Muscle of back (tissue), 13 donors: Measurements from ENCODE around the gene C10orf67. TPM values are rescaled to one million over a fixed set of nuclear protein-coding genes. Genes with fewer than 3 reads are reported as not detected.
"Not testable (repeated sequence)": the region's sequence is repeated elsewhere in the genome, so short reads cannot be mapped to it uniquely, and the experiment has no call there.

Experiments
- DNase-seq, 3 donors: peaks; one replicate each; pipeline versions ENCODE4 v3.0.0 to v3.0.0-alpha.2; 2013
- long read RNA-seq, 9 donors: transcript quantifications; one replicate each; lab custom pipeline, GENCODE V29; 2026
- polyA plus RNA-seq, 10 donors: library from polyadenylated mRNA; unstranded; fragments of 120-200 nt; gene quantifications; one replicate each; pipeline ENCODE4 v1.2.1, GENCODE V29; 2013; ENCODE audit not compliant: insufficient read length in 10 of 10

C10orf67 gene
- under 1 TPM; 0.17 to 0.26 (median 0.19) TPM for polyA plus RNA-seq
- long read RNA-seq, donor 1 = 0 reads
- long read RNA-seq, donor 2 = 0 reads
- long read RNA-seq, donor 3 = 0 reads
- long read RNA-seq, donor 4 = 0 reads
- long read RNA-seq, donor 5 = 0 reads
- long read RNA-seq, donor 6 = 0 reads
- long read RNA-seq, donor 7 = 0 reads
- long read RNA-seq, donor 8 = 0 reads
- long read RNA-seq, donor 9 = 0 reads

DNA sequence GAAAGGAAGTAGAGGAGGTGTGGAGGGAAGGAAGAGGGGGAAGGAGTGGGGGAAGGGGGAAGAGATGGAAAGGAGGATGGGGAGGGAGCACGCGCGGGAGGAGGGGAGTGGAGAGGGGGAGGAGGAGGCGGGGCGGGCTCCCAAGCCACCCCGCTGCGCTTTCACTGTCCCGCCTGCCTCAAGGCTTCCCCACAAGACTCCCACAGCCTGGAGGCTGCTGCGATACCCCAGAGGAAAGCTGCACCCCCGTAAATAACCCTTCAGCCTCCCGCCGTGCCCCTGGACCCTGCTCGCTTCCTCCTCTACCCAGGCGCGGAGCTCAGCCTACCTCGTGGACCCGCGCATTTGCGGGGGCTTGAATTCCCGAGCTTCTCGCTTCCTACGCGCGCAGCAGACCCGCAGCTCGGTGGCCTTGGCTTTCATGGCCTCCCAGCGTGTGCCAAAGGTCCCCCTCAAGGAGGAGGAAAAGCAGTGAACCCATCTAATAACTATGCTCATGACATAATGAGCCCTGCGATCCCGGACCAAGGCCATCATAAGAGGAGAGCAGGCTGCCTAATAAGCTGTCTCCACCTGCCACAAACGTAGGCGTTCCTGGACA is at the start of gene C10orf67:
Gene C10orf67, minus strand, starts transcription at position 557 of the 601 bp plus-strand sequence. Its CDS starts 23 bp downstream, at position 534.
- DNase-seq = peak in 2 of 3 donors; percentile 27 to 56

DNA sequence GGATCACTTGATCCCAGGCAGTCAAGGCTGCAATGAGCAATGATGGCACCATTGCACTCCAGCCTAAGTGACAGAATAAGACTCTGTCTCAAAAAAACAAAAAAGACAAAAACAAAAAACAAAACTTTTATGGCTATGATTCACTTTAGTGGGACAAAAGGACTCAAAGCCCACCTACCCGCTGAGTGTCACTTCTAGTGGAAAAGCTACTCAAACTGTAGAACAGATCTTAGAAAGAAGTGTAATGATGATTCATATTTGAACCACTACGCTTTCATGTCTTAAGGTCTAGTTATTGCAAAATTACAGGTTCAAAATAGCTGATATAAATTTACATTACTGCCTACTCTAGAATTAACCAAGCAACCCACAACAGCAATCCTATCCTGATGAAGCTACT is 47.2 kb upstream of the C10orf67 start:
- DNase-seq = no peak

DNA sequence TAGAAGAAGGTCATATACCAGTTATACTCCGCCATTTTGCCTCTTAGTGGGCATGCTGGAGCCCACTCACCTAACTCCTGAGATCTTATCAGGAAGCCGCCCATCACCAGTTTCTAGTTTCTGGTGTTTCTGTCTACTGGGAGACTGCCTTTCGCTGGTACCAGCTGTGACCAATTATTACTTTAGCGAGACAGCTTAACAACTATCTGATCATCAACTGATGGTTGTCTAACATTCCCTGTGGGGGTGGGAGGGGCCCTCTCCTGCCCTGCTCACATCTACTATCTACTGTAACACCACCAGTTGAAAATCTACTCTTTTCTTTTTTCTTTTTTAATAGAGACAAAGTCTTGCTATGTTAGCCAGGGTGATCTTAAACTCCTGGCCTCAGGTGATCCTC is 46.2 kb upstream of the C10orf67 start:
- no peak for DNase-seq

DNA sequence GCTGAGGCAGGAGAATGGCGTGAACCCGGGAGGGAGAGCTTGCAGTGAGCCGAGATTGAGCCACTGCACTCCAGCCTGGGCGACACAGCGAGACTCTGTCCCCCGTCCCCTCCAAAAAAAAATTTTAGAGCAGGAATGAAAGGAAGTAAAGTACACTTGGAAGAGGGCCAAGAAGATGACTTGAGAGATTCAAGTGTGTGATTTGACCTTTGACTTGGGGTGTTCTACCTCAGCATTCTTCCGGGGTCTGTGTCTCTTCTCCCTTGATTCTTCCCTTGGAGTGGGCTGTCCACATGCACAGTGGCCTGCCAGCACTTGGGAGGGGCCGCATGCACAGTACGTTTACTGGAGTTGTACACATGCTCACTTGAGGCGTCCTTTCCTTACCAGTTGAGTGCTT is 45.8 kb upstream of the C10orf67 start:
- not testable (repeated sequence) for DNase-seq

DNA sequence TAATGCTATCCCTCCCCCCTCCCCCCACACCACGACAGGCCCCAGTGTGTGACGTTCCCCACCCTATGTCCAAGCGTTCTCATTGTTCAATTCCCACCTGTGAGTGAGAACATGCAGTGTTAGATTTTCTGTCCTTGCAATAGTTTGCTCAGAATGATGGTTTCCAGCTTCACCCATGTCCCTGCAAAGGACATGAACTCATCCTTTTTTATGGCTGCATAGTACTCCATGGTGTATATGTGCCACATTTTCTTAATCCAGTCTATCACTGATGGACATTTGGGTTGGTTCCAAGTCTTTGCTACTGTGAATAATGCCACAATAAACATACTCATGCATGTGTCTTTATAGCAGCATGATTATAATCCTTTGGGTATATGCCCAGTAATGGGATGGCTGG is 42.9 kb upstream of the C10orf67 start:
- not testable (repeated sequence) for DNase-seq

DNA sequence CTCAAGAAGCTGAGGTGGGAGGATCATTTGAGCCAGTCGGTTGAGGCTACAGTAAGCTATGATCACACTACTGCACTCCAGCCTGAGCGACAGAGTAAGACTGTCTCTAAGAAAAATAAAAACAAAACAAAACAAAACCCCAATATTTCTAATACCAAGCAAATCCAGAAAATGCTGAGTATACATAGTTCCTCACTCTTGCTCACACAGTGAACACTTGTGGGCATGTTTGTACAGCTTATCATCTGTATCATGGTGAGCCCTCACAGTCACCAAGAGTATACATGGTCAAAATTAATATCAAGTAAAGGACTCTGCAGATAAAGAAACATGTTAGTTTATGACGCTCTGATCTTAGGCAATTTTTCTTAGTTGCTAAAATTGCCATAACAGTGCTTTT is 41.5 kb upstream of the C10orf67 start:
- DNase-seq = no peak

DNA sequence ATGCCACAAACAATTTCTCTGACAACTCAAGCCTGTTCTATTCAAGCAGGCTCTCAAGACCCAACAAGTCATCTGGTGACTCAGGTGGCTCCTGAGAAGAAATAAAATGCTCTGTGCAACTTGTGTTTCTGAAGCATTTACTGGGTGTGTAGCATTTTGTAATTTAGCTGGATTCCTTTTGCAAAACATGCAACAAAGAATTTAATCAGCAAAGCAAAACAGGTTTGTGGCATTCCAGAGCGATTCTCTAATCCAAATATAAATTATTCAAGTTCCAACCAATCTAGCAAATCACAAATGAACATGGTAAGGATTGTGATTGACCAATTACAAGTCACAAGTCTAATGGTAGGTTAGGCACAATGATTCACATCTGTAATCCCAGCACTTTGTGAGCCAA is 39.8 kb upstream of the C10orf67 start:
- no peak for DNase-seq

DNA sequence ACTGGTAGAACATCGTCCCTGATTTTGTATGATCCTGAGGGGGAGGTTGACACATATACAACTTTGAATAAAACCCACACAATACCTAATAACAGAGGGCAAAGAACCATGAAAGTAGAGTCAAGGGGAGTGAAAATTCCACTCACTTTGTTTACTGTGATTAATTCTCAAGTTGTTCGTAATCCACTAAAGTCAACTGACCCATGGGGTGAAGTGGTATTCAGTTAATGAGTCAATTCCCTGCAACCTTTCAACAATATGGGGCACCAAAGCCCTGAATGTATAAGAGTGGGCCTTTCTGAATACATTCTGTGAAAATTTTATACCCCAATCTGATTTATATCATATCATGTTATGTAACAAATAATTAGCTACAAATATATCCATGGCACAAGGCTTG is 39.0 kb upstream of the C10orf67 start:
- DNase-seq = no peak

DNA sequence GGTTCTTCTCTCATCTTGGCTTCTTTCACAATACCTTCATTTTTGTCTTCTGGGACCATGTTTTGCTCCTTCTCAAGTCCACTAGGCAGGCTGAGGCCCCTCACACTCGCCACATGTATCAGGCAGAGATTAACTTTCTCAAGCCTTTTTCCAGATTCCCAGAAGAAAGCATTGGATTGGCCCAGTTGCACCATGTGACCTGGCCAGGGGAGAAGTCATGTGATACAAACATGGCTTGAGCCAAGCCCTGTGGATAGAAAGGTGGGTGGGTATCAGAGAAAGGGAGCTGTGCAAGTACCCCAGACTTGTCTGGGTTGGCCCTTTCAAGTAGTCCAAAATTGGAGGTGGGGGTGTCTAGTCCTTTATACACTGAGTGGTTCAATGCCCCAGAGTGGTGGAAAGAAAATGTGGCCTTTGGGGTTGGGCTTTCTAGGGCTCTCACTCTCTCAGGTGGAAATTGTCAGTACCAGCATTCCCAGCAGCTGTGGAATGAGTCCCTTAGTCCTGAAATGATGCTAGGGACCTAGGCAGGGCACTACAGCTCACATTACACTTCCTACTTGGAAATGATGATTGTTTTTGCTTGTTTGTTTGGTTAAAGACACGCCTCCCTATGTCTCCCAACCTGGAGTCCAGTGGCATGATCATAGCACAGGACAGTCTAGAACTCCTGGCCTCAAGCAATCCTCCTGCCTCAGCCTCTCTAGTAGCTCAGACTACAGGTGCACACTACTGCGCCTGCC is 36.9 kb upstream of the C10orf67 start:
- DNase-seq = no peak

DNA sequence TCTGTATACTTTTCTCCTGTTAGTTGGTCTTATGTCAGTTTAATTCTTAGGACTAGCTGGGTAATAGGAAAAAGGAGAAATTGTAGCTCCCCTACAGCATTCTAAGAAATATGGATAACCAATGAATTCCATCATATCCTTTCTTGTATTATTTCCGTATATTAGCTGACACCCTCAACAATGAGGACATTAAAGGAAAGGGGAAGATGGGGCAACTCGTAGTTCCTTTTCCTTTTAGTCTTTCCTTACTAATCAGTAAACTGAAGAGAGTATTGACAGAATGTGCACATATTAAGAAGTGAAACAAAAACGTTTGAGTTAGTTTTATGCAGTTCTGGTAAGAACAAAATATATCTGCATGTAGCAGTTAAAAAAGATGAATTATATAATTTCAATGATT is 35.1 kb upstream of the C10orf67 start:
- no peak for DNase-seq

DNA sequence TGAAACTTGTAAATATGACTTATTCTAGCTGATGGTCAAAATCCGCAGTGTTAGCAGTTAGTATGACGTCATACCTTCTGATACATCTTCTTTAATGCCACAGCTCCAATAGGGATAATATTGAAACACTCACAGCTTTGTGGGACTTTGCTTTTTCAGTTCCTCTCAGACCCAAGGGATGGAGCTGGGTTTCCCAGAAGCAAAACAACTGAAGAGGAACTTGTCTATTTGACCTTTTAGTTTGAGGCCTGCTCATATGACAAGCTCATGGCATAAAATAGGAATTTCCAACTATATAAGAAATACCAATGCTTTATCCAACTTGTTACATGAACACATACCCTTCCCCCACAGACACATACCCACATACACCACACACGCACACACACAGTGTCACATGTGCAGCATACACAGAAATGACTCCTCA is 31.6 kb upstream of the C10orf67 start:
- DNase-seq = peak in 1 of 3 donors; percentile 17

DNA sequence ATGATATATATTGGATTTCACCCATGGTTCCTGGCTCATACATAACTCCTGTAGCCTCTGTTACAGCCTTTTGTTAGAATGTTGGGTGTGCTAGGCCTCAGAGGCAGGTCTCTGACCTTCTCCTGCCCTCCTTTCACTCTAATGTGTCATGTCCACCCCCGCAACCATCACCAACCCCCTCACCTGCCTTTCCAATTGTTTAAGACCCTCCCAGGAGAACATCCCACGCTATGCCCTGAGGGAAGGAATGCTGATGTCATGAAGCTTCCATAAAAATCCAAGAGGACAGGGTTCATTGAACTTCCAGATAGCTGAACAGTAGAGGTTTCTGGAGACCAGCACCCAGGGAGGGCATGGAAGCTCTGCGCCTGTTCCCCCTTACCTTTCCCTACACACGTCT is 30.8 kb upstream of the C10orf67 start:
- no peak for DNase-seq

DNA sequence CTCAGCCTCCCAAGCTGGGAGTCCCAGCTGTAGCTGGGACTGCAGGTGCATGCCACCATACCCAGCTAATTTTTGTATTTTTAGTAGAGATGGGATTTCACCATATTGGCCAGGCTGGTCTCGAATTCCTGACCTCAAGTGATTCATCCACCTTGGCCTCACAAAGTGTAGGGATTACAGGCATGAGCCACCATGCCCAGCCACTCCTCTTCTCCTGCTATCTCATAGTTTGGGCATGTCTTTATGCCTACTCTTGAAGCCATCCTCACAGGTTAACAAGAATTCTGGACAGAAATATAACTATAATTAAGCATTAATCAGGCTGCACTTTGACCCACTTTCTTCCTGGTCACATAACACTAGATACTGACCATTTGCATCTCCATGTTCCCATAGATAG is 28.6 kb upstream of the C10orf67 start:
- no peak for DNase-seq

DNA sequence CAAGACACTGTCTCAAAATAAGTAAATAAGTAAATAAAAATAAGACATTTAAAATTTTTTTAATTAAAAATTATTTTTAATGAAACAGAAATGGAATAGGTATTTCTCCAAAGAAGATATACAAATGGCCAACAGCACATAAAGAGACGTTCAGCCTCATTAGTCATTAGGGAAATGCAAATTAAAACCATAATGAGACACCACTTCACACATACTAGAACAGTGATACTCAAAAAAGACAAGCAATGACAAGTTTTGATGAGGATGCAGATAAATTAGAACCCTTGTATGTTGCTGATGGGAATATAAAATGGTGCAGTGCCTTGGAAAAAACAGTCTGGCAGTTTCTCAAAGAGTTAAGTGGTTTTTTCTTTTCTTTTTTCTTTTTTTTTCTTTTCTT is 26.5 kb upstream of the C10orf67 start:
- DNase-seq = no peak

DNA sequence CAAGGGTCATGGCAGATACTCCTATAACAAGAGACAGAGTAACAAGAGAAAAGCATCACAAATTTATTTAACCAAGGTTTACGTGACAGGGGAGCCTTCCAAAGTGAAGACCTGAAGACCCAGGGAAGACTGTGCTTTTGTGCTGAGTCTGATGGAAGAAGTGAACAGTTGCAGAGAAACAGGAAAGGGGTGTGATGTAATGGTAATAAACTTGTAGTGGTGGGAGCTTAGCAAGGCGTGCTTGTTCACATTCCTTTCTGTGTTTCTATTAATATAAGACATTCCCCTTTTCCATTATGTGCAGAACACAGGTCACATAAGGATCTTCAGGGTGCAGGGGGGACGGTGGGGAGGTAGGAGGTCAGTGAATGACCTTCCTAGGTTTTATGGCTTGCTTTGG is 25.5 kb upstream of the C10orf67 start:
- no peak for DNase-seq

DNA sequence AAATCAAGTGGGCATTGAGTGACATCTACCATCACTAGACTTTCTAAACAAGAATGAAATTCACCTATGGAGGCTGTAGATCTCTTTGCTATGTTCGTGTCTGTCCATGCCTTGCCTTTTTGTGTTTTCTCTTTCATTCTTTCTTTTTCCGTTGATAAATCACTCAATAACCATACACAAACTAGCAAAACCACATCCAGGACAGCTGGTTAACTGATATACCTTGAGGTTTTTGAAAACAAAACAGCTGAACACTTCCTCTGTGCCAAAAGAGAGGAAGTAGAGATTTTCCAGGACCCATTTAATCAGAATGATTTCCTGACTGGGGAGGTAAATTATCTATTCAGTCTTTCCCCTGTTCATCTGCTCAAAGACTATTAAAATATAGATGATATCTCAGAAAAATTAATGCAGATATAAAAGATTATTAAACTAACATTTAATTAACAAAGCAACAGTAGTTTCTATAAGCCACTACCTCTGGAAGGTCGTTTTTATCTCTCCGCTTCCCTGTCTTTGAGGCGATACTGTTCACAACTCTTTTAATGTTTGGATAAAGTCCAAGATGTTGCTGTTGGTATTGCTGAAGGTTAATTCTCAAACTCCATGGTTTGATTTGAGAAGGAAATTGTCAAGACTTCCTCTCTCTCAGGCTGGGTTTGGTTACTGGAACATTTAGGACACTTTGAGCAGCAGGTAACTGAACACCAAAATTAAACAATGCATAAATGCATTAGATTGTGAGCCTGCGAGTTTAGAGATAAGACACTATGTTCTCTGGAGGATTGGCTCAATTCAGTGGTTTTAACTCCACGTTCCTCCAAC is 24.4 kb upstream of the C10orf67 start:
- DNase-seq = no peak

DNA sequence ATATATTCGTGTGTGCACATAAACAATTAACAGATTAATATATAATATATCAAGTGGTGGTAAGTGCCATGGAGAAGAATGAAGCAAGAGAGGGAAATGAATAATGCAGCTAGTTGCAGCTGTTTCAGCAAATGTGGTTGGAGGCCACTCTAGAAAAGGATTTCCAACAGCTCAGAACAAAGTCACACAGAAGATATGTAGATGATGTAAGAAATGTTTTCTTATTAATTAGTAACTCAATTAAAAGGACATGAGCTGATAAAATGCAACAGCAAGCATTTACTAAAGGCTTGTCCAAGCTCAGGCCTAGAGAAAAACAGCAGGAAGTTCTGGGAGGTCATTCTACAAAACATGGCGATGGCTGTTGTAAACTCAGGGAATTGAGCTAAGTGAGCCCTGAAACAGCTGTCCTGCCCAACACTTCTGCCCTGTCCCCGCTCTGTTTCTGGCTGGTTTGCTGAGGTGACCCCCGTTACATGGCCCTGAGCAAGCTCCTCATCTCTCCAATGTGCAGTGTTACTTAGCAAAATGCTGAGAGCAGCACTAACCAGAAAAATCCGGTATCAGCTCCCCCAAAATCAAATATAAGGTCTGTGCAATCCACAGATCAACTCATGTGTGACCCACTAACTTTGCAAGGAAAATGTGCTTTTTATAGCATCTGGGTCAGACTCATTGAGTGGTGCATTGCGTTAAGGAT is 23.4 kb upstream of the C10orf67 start:
- DNase-seq = no peak

DNA sequence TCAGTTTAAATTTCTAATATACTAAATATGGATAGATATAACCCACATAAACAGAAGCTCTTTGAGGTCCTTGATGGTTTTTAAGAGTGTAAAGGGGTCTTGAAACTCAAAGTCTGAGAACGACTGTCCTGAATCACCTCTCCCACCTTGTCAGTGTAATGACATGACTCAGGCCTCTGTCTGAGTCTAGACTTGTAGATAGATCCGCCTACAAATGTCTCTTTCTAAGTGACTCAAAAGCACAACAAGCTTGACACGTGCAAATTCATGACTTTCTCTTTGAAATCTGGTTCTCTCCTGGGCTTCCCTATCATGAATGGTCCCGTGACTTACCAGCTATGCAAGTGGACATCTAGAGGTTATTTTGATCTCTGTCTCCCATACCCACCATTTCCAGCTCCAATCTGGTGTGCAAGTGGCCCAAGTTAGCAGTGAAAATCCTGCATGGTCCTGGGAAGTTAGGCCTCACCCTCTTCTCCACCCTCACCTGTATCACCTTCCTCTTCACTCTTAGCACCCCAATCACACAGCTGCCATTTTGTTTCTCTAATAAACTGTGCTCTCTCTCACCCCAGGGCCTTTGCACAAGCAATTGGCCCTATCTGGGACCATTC is 20.9 kb upstream of the C10orf67 start:
- not testable (repeated sequence) for DNase-seq

DNA sequence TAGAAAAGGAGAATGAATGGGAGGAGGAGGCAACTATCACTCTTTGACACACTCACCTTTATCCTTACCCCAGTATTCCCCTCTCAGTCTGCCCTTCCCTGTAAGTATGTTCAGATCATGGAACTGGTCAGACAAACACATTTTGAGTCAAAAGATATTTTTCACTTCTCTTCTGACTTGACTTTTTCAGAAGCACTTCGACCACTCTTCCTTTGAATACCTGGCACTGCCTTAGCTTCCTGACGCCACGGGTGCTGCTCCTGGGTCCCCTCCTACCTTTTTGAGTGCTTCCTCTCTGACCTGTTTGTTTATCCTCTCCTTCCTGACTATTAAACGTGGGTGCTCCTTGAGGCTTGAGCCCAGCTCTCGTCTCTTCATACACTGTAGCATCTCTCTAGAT is 19.8 kb upstream of the C10orf67 start:
- DNase-seq = no peak

DNA sequence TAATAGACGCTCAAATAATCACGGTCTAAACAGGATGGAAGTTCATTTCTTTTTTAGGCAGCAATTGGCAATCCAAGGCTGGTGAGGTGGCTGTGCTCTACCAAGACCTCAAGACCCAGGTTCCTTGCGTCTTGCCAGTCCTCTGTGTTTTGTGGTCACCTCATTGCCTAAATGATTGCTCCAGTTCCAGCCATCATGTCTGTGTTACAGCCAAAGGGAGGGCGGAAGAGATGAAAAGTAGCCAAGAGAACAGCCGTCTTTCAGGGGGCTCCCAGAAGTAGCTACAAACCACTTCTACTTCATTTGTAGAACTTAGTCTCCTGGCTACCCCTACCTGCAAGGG is 19.2 kb upstream of the C10orf67 start:
- DNase-seq = no peak
